NCI-H1092 treated with DMSO at 0.1 percent for 48 hours (cell line): ENCODE data around the gene TFF3.

Experiments used
- DNase-seq: peaks from one replicate; lab custom pipeline; 2025; lab: John Stamatoyannopoulos, UW

TFF3 gene

DNA sequence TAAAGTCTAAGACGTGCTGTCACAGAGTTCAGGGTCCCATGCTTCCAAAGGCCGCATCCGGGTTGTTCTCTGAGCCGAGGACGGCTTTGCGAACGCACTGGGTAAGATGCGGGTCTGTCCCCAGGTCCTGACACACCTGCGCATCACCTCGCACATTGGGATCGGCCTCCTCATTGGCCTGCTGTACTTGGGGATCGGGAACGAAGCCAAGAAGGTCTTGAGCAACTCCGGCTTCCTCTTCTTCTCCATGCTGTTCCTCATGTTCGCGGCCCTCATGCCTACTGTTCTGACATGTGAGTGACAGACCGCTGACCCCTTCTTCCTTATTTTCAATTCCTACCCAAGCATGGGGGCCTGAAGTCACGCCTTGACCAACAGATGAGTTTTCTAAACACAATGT is 25.3 kb downstream of the TFF3 start:
- DNase-seq = no peak

GRCh38 chr21:42288962-42289361 is 26.2 kb downstream of the TFF3 start:
- no peak for DNase-seq

DNA sequence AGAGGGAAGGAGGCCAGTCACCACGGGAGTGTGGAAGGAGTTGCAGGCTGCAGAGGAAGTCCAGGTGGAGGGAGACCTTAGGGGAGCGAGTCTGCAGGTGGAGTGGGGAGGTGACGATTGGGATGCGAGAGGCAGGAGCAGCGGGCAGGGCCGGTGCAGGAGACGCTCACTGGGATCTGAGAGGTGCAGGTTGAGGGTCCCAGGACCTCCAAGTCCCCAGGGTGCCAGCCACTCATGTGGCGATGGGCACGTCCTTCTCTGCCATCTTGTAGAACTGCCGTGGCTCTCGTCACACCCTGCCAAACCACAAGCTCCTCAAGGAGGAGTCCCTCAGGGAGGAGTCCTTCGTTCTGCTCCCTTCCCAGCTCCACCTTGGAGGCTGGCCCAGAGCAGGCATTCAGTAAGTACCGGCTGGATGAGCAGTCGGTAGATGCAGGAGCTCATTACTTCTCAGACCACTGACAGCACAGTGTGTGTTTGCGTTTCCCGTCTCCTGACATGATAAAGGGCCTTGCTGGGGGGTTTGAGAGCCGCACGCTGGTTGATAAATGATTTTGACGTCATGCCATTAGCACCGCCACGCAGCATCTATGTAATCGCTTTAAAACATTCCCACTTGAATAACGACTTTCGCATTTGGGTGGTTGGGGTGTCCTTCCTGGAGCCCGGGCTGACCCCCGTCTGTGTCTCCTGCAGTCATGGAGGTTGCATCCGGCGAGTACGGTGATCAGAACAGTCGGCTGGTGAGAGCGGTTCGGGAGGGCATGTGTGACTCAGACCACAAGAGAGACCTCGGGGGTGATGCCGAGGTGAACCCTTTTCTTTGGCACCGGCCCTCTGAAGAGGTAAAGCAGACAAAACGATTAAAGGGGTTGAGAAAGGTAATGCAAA is 27.8 kb downstream of the TFF3 start:
- DNase-seq = no peak

DNA sequence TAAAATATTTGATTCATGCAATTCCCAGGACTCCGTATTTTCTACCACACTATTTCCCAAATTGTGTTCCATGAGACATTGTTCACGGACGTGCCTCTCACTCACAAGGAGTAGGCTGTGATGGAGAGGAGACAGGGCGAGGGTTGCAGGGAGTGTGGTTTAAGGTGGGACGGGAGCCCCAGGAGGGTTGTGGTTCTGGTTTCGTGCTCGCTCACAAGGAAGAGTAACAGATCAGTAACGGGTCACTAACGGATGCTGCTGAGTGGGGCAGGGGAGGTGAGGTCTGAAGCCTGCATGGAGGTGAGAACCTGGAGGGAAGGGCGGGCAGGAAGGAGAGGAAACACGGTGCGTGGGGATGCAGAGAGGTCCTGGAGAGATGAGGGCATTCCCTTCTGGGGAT is 28.8 kb downstream of the TFF3 start:
- DNase-seq = no peak

- DNase-seq = no peak
Observed at GRCh38 chr21:42285569-42286245, 29.5 kb downstream of the TFF3 start.

DNA sequence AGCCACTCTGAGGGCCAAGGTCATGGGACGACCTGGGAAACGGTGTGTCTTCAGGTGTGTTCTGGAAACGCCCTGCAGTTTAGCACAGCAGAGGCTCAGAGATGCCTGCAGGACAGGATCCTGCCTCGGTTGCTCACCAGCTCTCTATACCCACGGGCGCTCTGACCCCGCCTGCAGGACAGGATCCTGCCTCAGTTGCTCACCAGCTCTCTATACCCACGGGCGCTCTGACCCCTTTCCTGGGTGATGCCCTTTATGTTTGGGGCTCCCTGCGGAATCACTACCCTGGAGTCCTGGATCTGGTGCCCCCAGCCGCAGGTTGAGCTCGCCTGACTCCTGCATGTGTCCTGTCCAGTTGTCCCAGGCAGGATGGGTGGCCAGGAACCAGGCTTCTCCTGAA is 32.5 kb downstream of the TFF3 start:
- DNase-seq = no peak

DNA sequence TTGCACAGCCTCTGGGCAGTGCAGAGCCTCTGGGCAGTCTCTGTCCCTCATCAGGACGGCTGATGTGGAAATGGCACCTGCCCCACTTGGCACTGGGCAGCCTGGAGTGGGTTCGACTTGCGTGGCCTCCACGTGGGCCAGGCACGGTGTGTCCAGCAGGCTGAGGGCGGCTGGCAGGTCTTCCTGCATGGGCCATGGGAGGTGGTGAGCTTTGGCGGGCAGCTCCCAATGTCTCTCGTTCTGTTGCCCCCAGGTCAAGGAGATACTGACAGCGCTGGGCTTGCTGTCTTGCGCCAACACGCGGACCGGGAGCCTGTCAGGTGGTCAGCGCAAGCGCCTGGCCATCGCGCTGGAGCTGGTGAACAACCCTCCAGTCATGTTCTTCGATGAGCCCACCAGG is 33.2 kb downstream of the TFF3 start:
- no peak for DNase-seq

DNA sequence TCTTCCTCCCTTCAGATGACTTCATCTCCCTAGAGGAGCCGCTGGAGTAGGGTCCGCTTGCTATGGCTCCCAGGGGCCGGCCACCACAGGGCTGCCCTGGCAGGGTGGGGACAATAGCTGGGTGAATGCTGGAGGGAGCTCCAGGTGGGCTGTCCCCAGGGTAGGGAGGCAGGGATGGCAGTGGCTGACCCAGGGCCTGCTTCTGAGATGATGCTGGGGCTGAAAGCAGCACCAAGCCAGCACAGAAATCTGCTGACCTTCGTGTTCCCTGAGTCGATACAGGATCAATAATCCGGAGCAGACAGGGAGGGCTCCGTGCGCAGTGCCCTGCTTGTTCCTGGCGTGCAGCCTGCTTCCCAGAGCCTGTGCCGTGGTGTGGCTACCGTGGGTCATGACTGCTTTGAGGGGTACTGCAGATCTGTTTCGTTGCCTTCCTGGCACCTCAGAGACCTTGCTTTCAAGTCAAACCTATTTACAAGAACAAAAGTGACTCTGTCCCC is 34.0 kb downstream of the TFF3 start:
- DNase-seq = no peak

GRCh38 chr21:42280356-42281180 is 34.6 kb downstream of the TFF3 start:
- no peak for DNase-seq

DNA sequence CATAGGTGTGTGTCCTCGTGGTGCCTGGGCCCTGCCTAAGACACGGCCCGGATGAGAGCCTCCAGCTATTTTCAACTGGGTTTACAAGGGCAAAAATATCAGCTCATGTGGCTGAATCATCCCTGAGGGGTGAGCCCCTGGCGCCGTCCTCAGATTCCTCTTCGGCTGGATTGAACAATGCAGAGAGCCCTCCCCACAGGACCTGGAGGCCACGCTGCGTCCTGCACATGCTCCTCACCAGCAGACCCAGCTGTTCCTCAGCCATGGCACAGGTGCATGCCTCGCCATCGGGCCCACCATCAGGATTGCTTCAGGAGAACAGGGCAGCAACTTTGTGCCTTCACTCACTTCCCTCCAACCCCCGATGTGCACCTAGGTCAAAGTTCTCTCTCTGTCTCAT is 35.3 kb downstream of the TFF3 start:
- DNase-seq = no peak

- DNase-seq = no peak
Observed at GRCh38 chr21:42279341-42279871, 35.8 kb downstream of the TFF3 start.

GRCh38 chr21:42278451-42279149 is 36.6 kb downstream of the TFF3 start:
- DNase-seq = no peak

GRCh38 chr21:42277593-42277992 is 37.6 kb downstream of the TFF3 start:
- DNase-seq = no peak

GRCh38 chr21:42276526-42277154 is 38.6 kb downstream of the TFF3 start:
- DNase-seq = no peak

DNA sequence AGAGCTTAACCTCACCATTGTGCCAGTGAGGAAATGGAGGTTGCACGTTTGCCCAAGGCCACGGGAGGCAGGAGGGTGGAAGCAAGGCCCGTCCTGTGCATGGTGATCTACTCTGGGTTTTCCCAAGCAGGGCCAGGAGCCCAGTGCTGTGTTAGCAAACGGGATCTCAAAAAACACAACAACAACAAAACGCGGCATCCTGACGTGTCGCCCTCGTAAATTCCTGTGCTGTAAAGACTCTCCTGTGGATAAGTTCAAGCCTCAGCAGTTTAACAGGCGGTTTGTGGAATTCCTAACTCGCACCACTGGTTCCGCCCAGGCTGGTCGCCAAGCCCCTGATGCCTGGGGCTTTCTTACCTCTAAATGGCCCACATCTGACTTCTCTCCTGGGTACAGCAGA is 39.1 kb downstream of the TFF3 start:
- DNase-seq = no peak

DNA sequence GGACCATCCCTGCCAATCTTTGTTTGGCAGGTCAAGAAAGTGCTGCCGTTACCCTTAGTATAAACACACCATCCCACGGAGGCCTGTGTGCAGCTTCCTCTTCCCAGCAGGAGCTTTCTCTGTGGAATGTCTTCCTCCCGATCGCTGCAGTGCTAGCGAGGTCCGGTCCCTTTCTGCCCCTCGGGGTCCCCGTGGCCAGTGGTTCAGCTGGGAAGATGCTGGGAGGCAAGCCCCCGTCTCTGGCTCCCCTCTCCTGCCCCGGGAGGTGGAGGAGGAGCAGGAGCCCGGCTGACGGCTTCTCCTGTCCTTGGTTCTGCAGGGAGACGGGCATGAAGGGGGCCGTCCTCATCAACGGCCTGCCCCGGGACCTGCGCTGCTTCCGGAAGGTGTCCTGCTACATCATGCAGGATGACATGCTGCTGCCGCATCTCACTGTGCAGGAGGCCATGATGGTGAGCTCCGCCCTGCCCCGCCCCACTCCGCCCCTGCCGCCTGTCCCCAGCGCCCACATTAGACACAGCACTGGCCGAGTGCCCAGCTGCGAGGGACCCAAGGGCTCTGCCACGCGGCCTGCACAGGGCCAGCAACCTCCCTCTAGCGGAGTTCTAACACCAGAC is 42.1 kb downstream of the TFF3 start:
- DNase-seq = no peak

DNA sequence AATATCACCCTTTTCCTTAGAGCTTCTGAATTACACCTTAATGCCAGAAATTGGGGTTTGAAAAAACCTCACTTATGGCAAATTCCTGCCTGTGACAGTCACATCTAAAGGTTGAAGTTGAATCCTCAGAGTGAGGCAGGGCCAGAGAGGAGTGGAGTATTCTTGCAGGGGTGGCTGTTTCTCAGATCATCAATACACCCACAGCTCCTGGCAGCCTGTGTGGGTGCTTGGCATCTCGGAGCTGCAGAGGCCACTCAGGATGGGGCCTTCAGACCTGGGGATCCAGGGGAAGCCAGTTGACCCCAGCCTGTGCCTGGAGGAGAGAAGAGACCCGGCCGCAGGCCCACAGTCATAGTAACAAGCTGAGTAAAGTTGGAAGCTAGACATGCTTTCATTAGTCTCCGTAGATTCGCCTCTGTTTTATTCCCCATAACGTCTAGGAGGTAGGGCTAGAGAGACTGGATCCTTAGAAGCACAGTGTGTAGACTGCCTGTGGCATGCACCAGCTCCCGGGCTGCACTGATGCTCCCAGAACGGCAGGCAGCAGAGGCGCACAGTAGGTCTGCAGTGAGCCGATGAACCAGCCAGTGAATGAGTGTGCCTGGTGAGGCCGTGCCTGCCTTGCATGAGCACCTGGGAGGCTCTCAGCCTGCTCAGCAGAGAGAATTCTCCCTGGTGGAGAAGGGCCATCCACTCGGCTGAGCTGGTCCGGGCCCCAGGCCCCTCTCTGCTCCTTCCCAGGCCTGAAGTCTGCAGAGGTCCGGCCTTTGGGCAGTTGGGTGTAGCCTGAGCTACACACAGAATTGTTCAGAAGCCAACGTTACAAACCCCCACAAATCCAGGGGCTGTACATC is 42.9 kb downstream of the TFF3 start:
- DNase-seq = no peak

GRCh38 chr21:42271065-42271464 is 44.1 kb downstream of the TFF3 start:
- no peak for DNase-seq

GRCh38 chr21:42269386-42269785 is 45.8 kb downstream of the TFF3 start:
- no peak for DNase-seq
